Fibroblast of skin of right quadriceps (primary cell): ENCODE data around the gene FAU.

Experiments used
- DNase-seq: peaks from one replicate; pipeline ENCODE4 v3.0.0-alpha.2; 2013

Gene FAU

GRCh38 chr11:65104628-65105027, 17.3 kb downstream of the FAU start:
- DNase-seq: no peak

- DNase-seq: no peak
Measured at GRCh38 chr11:65103476-65103875, 18.5 kb downstream of the FAU start.

- no peak for DNase-seq
Measured at GRCh38 chr11:65102142-65103095, 19.5 kb downstream of the FAU start.

- no peak for DNase-seq
Measured at GRCh38 chr11:65100674-65101350, 21.1 kb downstream of the FAU start.

- no peak for DNase-seq
Measured at GRCh38 chr11:65096926-65097325, 25.0 kb downstream of the FAU start.

GRCh38 chr11:65095974-65096806, 25.7 kb downstream of the FAU start, which contains the start of gene VPS51:
Gene VPS51 (plus strand): TSS chr11:65096214. CDS start chr11:65096251, 37 bp downstream.
- peak; percentile 91 for DNase-seq

- DNase-seq: no peak
Measured at GRCh38 chr11:65095427-65095826, 26.5 kb downstream of the FAU start.

GRCh38 chr11:65090628-65091027, 31.3 kb downstream of the FAU start:
- DNase-seq: no peak

GRCh38 chr11:65089621-65090020, 32.3 kb downstream of the FAU start:
- no peak for DNase-seq

- DNase-seq: no peak
Measured at GRCh38 chr11:65087827-65088226, 34.1 kb downstream of the FAU start.

GRCh38 chr11:65087216-65087615, 34.7 kb downstream of the FAU start:
- DNase-seq: no peak

- no peak for DNase-seq
Measured at GRCh38 chr11:65086809-65087208, 35.1 kb downstream of the FAU start.

GRCh38 chr11:65085446-65085845, 36.5 kb downstream of the FAU start:
- no peak for DNase-seq

GRCh38 chr11:65084598-65085375, 37.1 kb downstream of the FAU start:
- DNase-seq: no peak

GRCh38 chr11:65083834-65084597, 37.9 kb downstream of the FAU start, which contains the start of the genes CDCA5 and ZFPL1:
Gene CDCA5 (minus strand): TSS chr11:65084040. CDS start chr11:65083978, 62 bp downstream.
Gene ZFPL1 (plus strand): TSS chr11:65084222. CDS start chr11:65084699, 477 bp downstream.
- peak; percentile 97 for DNase-seq

GRCh38 chr11:65083134-65083833, 38.6 kb downstream of the FAU start:
- no peak for DNase-seq

GRCh38 chr11:65078786-65079342, 43.1 kb downstream of the FAU start:
- DNase-seq: no peak

GRCh38 chr11:65078151-65078550, 43.8 kb downstream of the FAU start:
- DNase-seq: peak; percentile 13

- no peak for DNase-seq
Measured at GRCh38 chr11:65077451-65077850, 44.5 kb downstream of the FAU start.

GRCh38 chr11:65072631-65072966, 49.3 kb downstream of the FAU start:
- DNase-seq: no peak
